ENCODE results near the gene GM2A. TPM values are rescaled to one million over a fixed set of nuclear protein-coding genes. Genes with fewer than 3 reads are reported as not detected.

GM2A gene
- total RNA-seq, 1 donor from 2014 or later: 20.4 TPM

GRCh38 chr5:151313357-151313756 lies 60.4 kb downstream of the GM2A start:
- H3K4me3 Mint-ChIP-seq (ENCODE audit: low read depth): no peak overlapping the region
- intact Hi-C loops (cut with micrococcal nuclease): no loop called here
- peaks cover 16% of the 10 kb centered on the region for H3K27me3 Mint-ChIP-seq (ENCODE audit: low read depth)
- no peaks in the 10 kb centered on the region for H3K36me3 Mint-ChIP-seq (ENCODE audit: low read depth)
- H3K4me1 Mint-ChIP-seq (ENCODE audit: low read depth): no peaks in the 10 kb centered on the region
- no peak for DNase-seq (ENCODE audit: low spot score)
- no peak overlapping the region for H3K27ac Mint-ChIP-seq
- H3K9me3 Mint-ChIP-seq: peaks cover 10% of the 10 kb centered on the region

- H3K4me3 Mint-ChIP-seq (ENCODE audit: low read depth): no peak overlapping the region
- intact Hi-C loops (cut with micrococcal nuclease): loop anchor here (5.0 kb wide), 1 partner anchor 34 kb away; no protein-coding TSS in a partner anchor
- no peaks in the 10 kb centered on the region for H3K4me1 Mint-ChIP-seq (ENCODE audit: low read depth)
- H3K27me3 Mint-ChIP-seq (ENCODE audit: low read depth): peaks cover 14% of the 10 kb centered on the region
- peaks cover 3% of the 10 kb centered on the region for H3K9me3 Mint-ChIP-seq
- H3K27ac Mint-ChIP-seq: no peak overlapping the region
- H3K36me3 Mint-ChIP-seq (ENCODE audit: low read depth): no peaks in the 10 kb centered on the region
- peak; percentile 18 for DNase-seq (ENCODE audit: low spot score)
These were observed 63.1 kb downstream of the GM2A start for GRCh38 chr5:151315998-151316597.

- intact Hi-C loops (cut with micrococcal nuclease): loop anchor here (5.0 kb wide), 1 partner anchor 36 kb away; no protein-coding TSS in a partner anchor
- H3K27me3 Mint-ChIP-seq (ENCODE audit: low read depth): peaks cover 12% of the 10 kb centered on the region
- no peak overlapping the region for H3K4me3 Mint-ChIP-seq (ENCODE audit: low read depth)
- no peak for DNase-seq (ENCODE audit: low spot score)
- H3K9me3 Mint-ChIP-seq: no peaks in the 10 kb centered on the region
- no peak overlapping the region for H3K27ac Mint-ChIP-seq
- no peaks in the 10 kb centered on the region for H3K4me1 Mint-ChIP-seq (ENCODE audit: low read depth)
- H3K36me3 Mint-ChIP-seq (ENCODE audit: low read depth): no peaks in the 10 kb centered on the region
These were observed 64.9 kb downstream of the GM2A start for GRCh38 chr5:151317871-151318270.

GRCh38 chr5:151318850-151319732 lies 66.1 kb downstream of the GM2A start:
- H3K4me1 Mint-ChIP-seq (ENCODE audit: low read depth): no peaks in the 10 kb centered on the region
- no peak overlapping the region for H3K4me3 Mint-ChIP-seq (ENCODE audit: low read depth)
- no peaks in the 10 kb centered on the region for H3K9me3 Mint-ChIP-seq
- no peaks in the 10 kb centered on the region for H3K36me3 Mint-ChIP-seq (ENCODE audit: low read depth)
- no peak overlapping the region for H3K27ac Mint-ChIP-seq
- peaks cover 8% of the 10 kb centered on the region for H3K27me3 Mint-ChIP-seq (ENCODE audit: low read depth)
- DNase-seq (ENCODE audit: low spot score): no peak
- intact Hi-C loops (cut with micrococcal nuclease): loop anchor here (5.0 kb wide), 1 partner anchor 37 kb away; no protein-coding TSS in a partner anchor

Other genes with a start within 250 kb of the GM2A start
- gene GPX3, start 232.6 kb upstream of the GM2A start, total RNA-seq: 0.46 TPM in 1 of 2 replicates, not detected in the other
- 473 and 477 TPM in 2 replicates for gene TNIP1, start 172.2 kb upstream of the GM2A start, total RNA-seq
- gene ANXA6, start 95.4 kb upstream of the GM2A start, total RNA-seq: 560 and 569 TPM in 2 replicates
- 29.8 and 31.4 TPM in 2 replicates for gene CCDC69, start 29.1 kb upstream of the GM2A start, total RNA-seq
- gene SLC36A3, start 50.6 kb downstream of the GM2A start, total RNA-seq: not detected in 2 replicates
- not detected in 2 replicates for gene SLC36A2, start 94.4 kb downstream of the GM2A start, total RNA-seq
- 6.0 and 6.2 TPM in 2 replicates for gene SLC36A1, start 194.4 kb downstream of the GM2A start, total RNA-seq

Measured in activated T-helper 2 cell treated with anti-CD3 and anti-CD28 coated beads, Interferon-gamma antibody, Interleukin-2, Interleukin-4, amounts not matched to agents 10 μg/mL and 5 μg/mL and 100 μg/mL, durations not matched to agents 14 hours and 24 hours and 36 hours (primary cell).